ENCODE measurements around the gene CEACAM19. TPM values are rescaled to one million over a fixed set of nuclear protein-coding genes. Genes with fewer than 3 reads are reported as not detected.

The CEACAM19 gene
- total and polyA plus RNA-seq, 2 of the 8 experiments (the other 6 are each of a cell fraction or from before 2014, with no cell fraction given), result 3.1 to 3.4 TPM

GRCh38 chr19:44646049-44646416 is 25.2 kb upstream of the CEACAM19 start:
- Histone ChIP-seq H3K23ac (ENCODE audit: insufficient read length) (no peak overlapping the region), H2BK120ac (replicated peaks; ENCODE audit: low read depth, low read length) (no peak overlapping the region), H3K36me3 (ENCODE audit: control insufficient read depth in 2 of 4, insufficient read depth in 4 of 4, low read length in 3 of 4) (peaks cover 8 to 23% (median 15%) of the 10 kb centered on the region in 4 experiments; a peak in 6 of 8 replicates), H3K4me3 (ENCODE audit: extremely low read depth in 1 of 4, insufficient read depth in 2 of 4, low read depth in 3 of 4, low read length in 4 of 4) (no peak overlapping the region), H3K4me2 (ENCODE audit: insufficient read depth in 1 of 2, low read depth in 2 of 2, low read length in 2 of 2) (no peak overlapping the region), H2BK15ac (ENCODE audit: low read length) (no peak overlapping the region), H3K79me2 (ENCODE audit: control insufficient read depth in 1 of 2, insufficient read depth in 2 of 2, low read length in 2 of 2) (peaks cover 0 to 3% of the 10 kb centered on the region in 2 experiments; a peak in 2 of 4 replicates), H2BK12ac (ENCODE audit: low read depth, low read length) (no peak overlapping the region), H3K56ac (replicated peaks; ENCODE audit: insufficient read length, low read depth, low read length) (no peak overlapping the region), H2BK5ac (ENCODE audit: low read depth, low read length) (no peak overlapping the region), H3K23me2 (ENCODE audit: low read depth, low read length) (peaks cover 3% of the 10 kb centered on the region; the same call in 1 of the 2 replicates), H4K5ac (ENCODE audit: insufficient read length, low read depth, low read length) (no peak overlapping the region), H4K20me1 (replicated peaks in 1 of 2; ENCODE audit: control insufficient read depth in 1 of 2, insufficient read depth in 2 of 2, low read length in 2 of 2) (peaks cover 2 to 7% of the 10 kb centered on the region in 2 experiments), H2BK20ac (ENCODE audit: low read length) (no peak overlapping the region), H3K14ac (ENCODE audit: insufficient read length) (no peak overlapping the region), H2AFZ (ENCODE audit: low read length) (no peak overlapping the region), H3K9me3 (ENCODE audit: insufficient read depth in 2 of 2, low read depth in 1 of 2, low read length in 1 of 2) (no peaks in the 10 kb centered on the region), H4K8ac (ENCODE audit: extremely low read depth, insufficient read depth, low read length) (no peak overlapping the region), H3K9ac (replicated peaks in 1 of 4; ENCODE audit: extremely low read depth in 1 of 4, low read depth in 3 of 4, low read length in 3 of 4) (no peak overlapping the region), H2AK5ac (ENCODE audit: low read depth, low read length) (no peak overlapping the region), H3K79me1 (ENCODE audit: low read depth, low read length) (no peaks in the 10 kb centered on the region; the same call in none of the 2 replicates), H3K4ac (replicated peaks; ENCODE audit: insufficient read length, low read depth, low read length) (no peak overlapping the region), H3K4me1 (replicated peaks in 1 of 4; ENCODE audit: control insufficient read depth in 3 of 4, insufficient read depth in 4 of 4, low read length in 3 of 4) (peaks cover 0 to 2% (median under 1%) of the 10 kb centered on the region in 4 experiments; a peak in 2 of 7 replicates), H3K18ac (ENCODE audit: extremely low read depth, low read length) (no peak overlapping the region), H4K91ac (replicated peaks; ENCODE audit: insufficient read length, low read length) (no peak overlapping the region), H3K27ac (ENCODE audit: low read depth, low read length) (no peak overlapping the region), H3K27me3 (replicated peaks in 1 of 4; ENCODE audit: control insufficient read depth in 3 of 4, extremely low read depth in 1 of 4, insufficient read depth in 3 of 4, low read length in 3 of 4) (peaks cover 0 to 8% (median 6%) of the 10 kb centered on the region in 4 experiments; a peak in 6 of 7 replicates)
- no peak for TF ChIP-seq CEBPB (IDR thresholded peaks at IDR 0.05; ENCODE audit: low read depth, low read length)
- no peak for TF ChIP-seq HDAC2 (IDR thresholded peaks at IDR 0.05; ENCODE audit: borderline replicate concordance in 1 of 2, low read depth in 2 of 2, low read length in 2 of 2)
- ChIA-PET POLR2A (ENCODE audit: partially characterized antibody) (interaction anchor here (1.1 kb wide), 1 partner anchor 28 kb away, joined by 3 read pairs; no protein-coding TSS in a partner anchor), CTCF (ENCODE audit: partially characterized antibody) (interaction anchor here (0.6 to 1.0 kb wide), 5 partner anchors 10 to 146 kb away, joined by 3 read pairs; partner anchors contain the start of gene ZNF180)
- FAIRE-seq, result no peak
- 87% methylated on average over 3 of the region's 3 CpGs; no CpG with 5 or more reads in 1 of the 2 experiments for WGBS, 2 experiments (ENCODE audit: extremely low coverage in 1 of 2, insufficient coverage in 1 of 2, insufficient read length in 1 of 2, insufficient replicate concordance in 2 of 2, low coverage in 1 of 2, low lambda C conversion rate in 2 of 2, missing lambda C conversion rate in 1 of 2)
- DNase-seq (ENCODE audit: low read depth in 1 of 2, low spot score in 2 of 2), result no peak
